ENCODE data around the gene HOXD11.

Gene HOXD11

GRCh38 chr2:176117162-176117822, 10.2 kb downstream of the HOXD11 start:
- no peak for DNase-seq (ENCODE audit: low read depth, low spot score)
- H3K27ac ChIP-seq = peak overlapping the region; percentile 54

DNA sequence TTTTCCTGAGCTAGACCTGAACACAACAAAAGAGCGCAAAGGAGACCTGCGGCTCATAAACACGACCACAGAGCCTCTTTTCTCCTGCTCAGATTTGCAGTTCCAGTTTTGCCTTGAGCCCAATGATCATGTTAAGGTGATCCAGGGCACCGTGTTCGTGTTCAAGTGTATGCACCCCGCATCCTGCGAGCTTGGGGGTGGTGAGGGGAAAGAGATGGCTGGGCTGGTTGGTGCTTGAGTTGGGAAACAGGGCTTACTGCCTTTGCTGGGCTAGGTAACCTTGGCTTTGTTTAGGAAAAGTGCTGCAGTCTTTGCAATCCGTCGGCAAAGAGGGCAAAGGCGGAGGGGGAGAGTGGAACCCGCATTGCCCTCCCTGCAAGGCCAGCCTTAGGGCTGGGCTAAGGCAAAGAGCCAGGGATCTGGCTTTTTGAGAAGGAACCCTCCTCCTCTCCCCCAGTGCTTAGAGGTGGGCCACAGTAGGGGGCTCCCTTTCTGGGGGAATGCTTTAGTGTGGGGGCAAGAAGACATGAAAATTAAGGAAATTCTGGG, 10.8 kb downstream of the HOXD11 start:
- DNase-seq (ENCODE audit: low read depth, low spot score) = no peak
- H3K27ac ChIP-seq = no peak overlapping the region

DNA sequence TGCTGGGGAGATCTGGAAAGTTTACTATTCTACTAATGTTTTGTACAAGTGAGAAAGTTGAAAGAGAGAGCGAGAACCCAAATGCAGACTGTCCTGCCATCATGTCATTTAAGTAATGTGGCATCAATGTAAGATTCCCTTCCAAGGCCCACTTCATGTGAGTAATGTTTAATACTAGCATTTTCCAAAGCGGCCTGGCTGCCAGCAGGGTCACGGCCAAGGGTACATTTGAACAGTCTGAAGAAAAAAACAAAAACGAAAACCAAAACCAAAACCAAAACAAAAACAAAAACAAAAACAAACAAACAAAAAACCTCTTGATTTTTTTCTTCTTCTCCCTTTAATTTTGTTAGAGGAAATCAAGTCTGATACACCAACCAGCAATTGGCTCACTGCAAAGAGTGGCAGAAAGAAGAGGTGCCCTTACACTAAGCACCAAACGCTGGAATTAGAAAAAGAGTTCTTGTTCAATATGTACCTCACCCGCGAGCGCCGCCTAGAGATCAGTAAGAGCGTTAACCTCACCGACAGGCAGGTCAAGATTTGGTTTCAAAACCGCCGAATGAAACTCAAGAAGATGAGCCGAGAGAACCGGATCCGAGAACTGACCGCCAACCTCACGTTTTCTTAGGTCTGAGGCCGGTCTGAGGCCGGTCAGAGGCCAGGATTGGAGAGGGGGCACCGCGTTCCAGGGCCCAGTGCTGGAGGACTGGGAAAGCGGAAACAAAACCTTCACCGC, 11.7 kb downstream of the HOXD11 start:
- no peak for DNase-seq (ENCODE audit: low read depth, low spot score)

GRCh38 chr2:176120364-176121189, 13.5 kb downstream of the HOXD11 start:
- DNase-seq (ENCODE audit: low read depth, low spot score) = no peak
- H3K27ac ChIP-seq = no peak overlapping the region

More for the DNA sequence above, 11.7 kb downstream of the HOXD11 start:
- no peak overlapping the region for H3K27ac ChIP-seq

- DNase-seq (ENCODE audit: low read depth, low spot score) = no peak
- H3K27ac ChIP-seq = no peak overlapping the region
Observed at GRCh38 chr2:176121190-176122051, 14.3 kb downstream of the HOXD11 start.

GRCh38 chr2:176122052-176122682, 15.1 kb downstream of the HOXD11 start:
- no peak overlapping the region for H3K27ac ChIP-seq
- DNase-seq (ENCODE audit: low read depth, low spot score) = no peak

GRCh38 chr2:176122683-176123410, 15.8 kb downstream of the HOXD11 start, which contains the start of gene HOXD9:
TSS of gene HOXD9 (plus strand) at chr2:176122719. CDS start at chr2:176122769, 50 bp downstream.
- H3K27ac ChIP-seq = no peak within 1 kb of the TSS
- no peak for DNase-seq (ENCODE audit: low read depth, low spot score)

- H3K27ac ChIP-seq = no peak overlapping the region
- no peak for DNase-seq (ENCODE audit: low read depth, low spot score)
Observed at GRCh38 chr2:176123411-176124109, 16.5 kb downstream of the HOXD11 start.

GRCh38 chr2:176124110-176124946, 17.2 kb downstream of the HOXD11 start:
- no peak for DNase-seq (ENCODE audit: low read depth, low spot score)
- H3K27ac ChIP-seq = no peak overlapping the region

DNA sequence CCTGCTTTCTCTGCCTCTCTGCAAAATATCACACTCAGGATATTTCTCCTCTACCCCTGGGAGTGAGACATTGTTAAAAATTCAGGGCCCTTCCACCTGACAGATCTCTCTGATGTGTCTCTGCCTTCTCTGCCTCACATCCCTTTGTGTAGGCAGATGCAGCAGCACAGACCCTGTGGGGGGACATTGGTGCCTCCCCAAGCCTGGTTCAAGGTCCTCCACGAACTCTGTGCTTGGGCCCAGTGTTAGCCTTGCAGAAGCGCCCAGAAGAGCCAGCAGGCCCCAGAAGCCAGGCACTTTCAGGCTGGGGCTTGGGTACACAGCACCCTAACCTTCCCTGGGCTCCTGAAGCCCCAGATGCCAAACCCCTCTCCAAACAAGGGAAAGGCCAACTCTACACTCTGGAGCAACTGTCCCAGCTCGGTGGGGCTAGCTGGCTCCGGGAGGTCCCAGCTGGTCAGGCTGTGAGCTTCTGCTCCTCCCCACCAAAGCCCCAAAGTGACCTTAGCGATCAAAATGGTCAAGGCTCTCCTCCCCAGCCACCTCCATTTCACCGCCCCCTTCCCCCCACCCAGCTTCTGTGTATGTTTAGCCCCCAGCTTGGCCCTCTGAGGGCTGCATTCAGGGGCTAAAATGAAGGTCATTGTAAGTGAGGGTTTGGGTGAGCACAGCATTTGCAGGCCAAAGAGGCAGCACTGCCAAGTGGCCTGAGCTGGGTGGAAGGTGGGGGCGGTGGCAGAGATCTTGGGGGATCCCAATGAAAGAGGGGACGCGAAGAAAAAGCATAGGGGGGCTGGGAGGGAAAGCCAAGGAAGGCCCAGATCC, 18.1 kb downstream of the HOXD11 start:
- DNase-seq (ENCODE audit: low read depth, low spot score) = no peak

DNA sequence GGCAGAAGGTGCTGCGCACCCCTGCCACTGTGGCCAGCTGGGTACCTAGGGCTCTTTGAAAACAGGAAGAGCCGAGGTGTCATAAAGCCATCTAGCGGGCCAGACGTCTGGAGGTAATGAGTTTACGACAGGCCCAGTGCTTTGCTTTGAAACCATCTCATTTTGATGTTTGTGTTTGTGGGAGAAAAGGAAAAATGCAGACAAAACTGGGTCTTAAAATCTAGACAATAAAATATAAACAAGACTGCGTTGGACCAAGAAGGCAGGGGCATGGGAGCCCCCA, 18.6 kb downstream of the HOXD11 start:
- no peak for DNase-seq (ENCODE audit: low read depth, low spot score)
- no peak overlapping the region for H3K27ac ChIP-seq

More for the DNA sequence above, 18.1 kb downstream of the HOXD11 start:
- no peak overlapping the region for H3K27ac ChIP-seq

DNA sequence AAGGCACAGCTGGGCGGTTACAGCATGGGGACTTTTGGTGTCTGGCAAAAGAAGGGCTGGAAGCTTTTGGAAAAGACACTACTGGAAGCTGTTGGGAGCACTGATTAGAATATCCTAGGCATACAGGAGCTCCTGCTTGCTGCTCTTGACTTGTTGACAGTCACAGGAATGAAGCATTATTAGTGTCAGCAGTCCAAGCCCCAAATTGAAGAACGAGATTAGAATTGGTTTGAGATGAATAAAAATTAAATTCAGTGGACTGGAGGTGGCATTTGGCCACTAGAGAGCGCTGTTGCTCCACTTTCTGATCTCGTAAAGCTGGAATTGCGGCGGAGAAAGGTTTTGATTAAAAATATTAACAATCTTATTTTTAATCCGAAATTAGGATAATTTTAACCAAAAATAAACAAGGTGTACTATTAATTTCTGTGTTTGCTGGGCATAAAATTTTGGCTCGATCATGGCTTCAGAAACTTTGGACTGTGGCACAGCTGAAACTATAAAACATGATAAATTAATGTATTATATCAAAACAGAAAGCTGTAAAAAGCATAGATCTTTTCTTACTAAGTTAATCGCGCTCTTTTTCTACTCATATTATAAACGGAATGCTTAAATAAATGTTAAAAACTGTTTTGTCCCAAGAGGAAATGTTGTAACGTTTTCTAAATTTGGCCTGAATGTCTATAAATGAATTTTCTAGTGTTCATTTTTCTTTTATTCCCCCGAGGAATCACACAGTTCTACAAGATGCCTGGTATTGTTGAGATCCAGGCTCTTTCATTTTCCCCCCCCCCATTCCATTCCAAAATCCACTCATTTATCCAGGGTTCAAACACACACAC, 20.1 kb downstream of the HOXD11 start:
- DNase-seq (ENCODE audit: low read depth, low spot score) = no peak
- no peak overlapping the region for H3K27ac ChIP-seq

DNA sequence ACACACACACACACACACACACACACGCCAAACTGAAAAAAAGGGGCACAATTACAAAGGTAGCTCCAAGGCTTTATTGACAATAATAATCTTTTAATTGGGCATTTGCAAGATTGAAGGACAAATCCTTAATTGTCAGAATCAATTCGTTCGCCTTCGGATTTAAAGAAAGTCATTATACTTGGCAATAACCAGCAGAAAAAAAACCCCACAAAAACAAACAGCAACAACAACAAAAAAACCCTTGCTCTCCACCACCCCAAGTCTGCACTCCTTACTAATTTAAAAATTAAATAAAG, 20.6 kb downstream of the HOXD11 start:
- DNase-seq (ENCODE audit: low read depth, low spot score) = no peak

GRCh38 chr2:176128172-176128981, 21.3 kb downstream of the HOXD11 start:
- DNase-seq (ENCODE audit: low read depth, low spot score) = no peak
- H3K27ac ChIP-seq = no peak overlapping the region

More for the DNA sequence above, 20.6 kb downstream of the HOXD11 start:
- H3K27ac ChIP-seq = no peak overlapping the region
